Esophagus squamous epithelium (tissue), 4 donors: ENCODE measurements around the gene CNTRL.

Source experiments
- CTCF ChIP-seq, 6 experiments: fragments of 450-650 bp in 4 of 6; fragments of 200-600 bp in 2 of 6; sonication (generic) in 2 of 6; IDR thresholded peaks; one replicate each; pipeline ENCODE4 v1.5.1; 2016 to 2019; ENCODE audit warnings: antibody characterized with exemption in 6 of 6, mild to moderate bottlenecking in 4 of 6, moderate library complexity in 4 of 6
- POLR2A ChIP-seq, 4 donors: fragments of 450-650 bp; IDR thresholded peaks; one replicate each; pipeline ENCODE4 v1.6.1; 2017; ENCODE audit warnings: antibody characterized with exemption in 4 of 4, mild to moderate bottlenecking in 4 of 4, moderate library complexity in 3 of 4

- TF ChIP-seq CTCF (IDR thresholded peaks at IDR 0.05): no peak
- no peak for TF ChIP-seq POLR2A (IDR thresholded peaks at IDR 0.05)
Observed at GRCh38 chr9:121210536-121210935, 135.8 kb downstream of the CNTRL start.
